Endodermal cell (in vitro differentiated cells): ENCODE measurements around the gene COQ5. TPM values are rescaled to one million over a fixed set of nuclear protein-coding genes. Genes with fewer than 3 reads are reported as not detected.

Experiments
- DNase-seq: peaks from one replicate; pipeline ENCODE4 v3.0.0-alpha.2; 2017
- H3K27ac ChIP-seq: 2 replicates; pipeline ENCODE4 v1.5.1; 2013; ENCODE audit warnings: mild to moderate bottlenecking, low read depth, low read length, moderate library complexity
- H3K27me3 ChIP-seq: 2 replicates; pipeline ENCODE4 v1.6.1; 2013; ENCODE audit warnings: mild to moderate bottlenecking, low read length, moderate library complexity; ENCODE audit not compliant: insufficient read depth, control insufficient read depth, poor library complexity, severe bottlenecking
- H3K36me3 ChIP-seq: 2 replicates; pipeline ENCODE4 v1.7.0; 2013; ENCODE audit warnings: mild to moderate bottlenecking, low read length, moderate library complexity; ENCODE audit not compliant: control insufficient read depth, insufficient read depth
- H3K4me1 ChIP-seq: one replicate; pipeline ENCODE4 v1.7.0; 2013; ENCODE audit warnings: low read length; ENCODE audit not compliant: control insufficient read depth, insufficient read depth
- H3K4me3 ChIP-seq: 2 replicates; pipeline ENCODE4 v1.5.1; 2013; ENCODE audit warnings: mild to moderate bottlenecking, low read length, moderate library complexity
- H3K9ac ChIP-seq: 2 replicates; pipeline ENCODE4 v1.6.1; 2013; ENCODE audit warnings: mild to moderate bottlenecking, low read length, moderate library complexity; ENCODE audit not compliant: poor library complexity, severe bottlenecking; ENCODE audit errors: extremely low read depth
- H3K9me3 ChIP-seq: 2 replicates; pipeline ENCODE4 v1.6.1; 2013; ENCODE audit warnings: mild to moderate bottlenecking, low read length, moderate library complexity; ENCODE audit not compliant: control insufficient read depth
- H3K27ac Mint-ChIP-seq: 2 replicates; pipeline ENCODE4 v1.8.0; 2020; ENCODE audit warnings: mixed read lengths
- H3K27me3 Mint-ChIP-seq: 2 replicates; pipeline ENCODE4 v1.8.0; 2021; ENCODE audit warnings: mild to moderate bottlenecking, mixed read lengths; ENCODE audit not compliant: insufficient read depth
- H3K36me3 Mint-ChIP-seq: 2 replicates; pipeline ENCODE4 v1.8.0; 2020; ENCODE audit warnings: low read depth, mixed read lengths
- H3K4me1 Mint-ChIP-seq: 2 replicates; pipeline ENCODE4 v1.8.0; 2020; ENCODE audit warnings: mixed read lengths
- H3K4me3 Mint-ChIP-seq: 2 replicates; pipeline ENCODE4 v1.8.0; 2020; ENCODE audit warnings: mild to moderate bottlenecking, moderate library complexity, mixed read lengths
- H3K9me3 Mint-ChIP-seq: 2 replicates; pipeline ENCODE4 v1.8.0; 2020; ENCODE audit warnings: mild to moderate bottlenecking, mixed read lengths
- CTCF ChIP-seq: fragments of 200-600 bp; sonication (generic); conservative IDR thresholded peaks from 2 replicates; pipeline ENCODE4 v1.5.0; 2021; ENCODE audit warnings: antibody characterized with exemption, mild to moderate bottlenecking
- WGBS, 2 experiments: methylation state at CpG; one replicate each; pipeline versions ENCODE4 v1.1.5 to v1.1.7; 2013; ENCODE audit warnings: missing lambda C conversion rate in 2 of 2, mixed read lengths in 1 of 2; ENCODE audit not compliant: insufficient coverage in 1 of 2, insufficient read length in 1 of 2; 5-methylcytosine and 5-hydroxymethylcytosine counted together
- total RNA-seq, 2 donors: library from RNA; stranded (reverse); fragmentation: NEBNext Ultra II Directional in 1 of 2; extraction: Animal tissue kit (Norgen Biotek cat#: 25700) in 1 of 2; gene quantifications; 2 replicates in 1 of 2; 3 replicates in 1 of 2; pipeline ENCODE4 v1.2.1, GENCODE V29; 2021

Gene COQ5
- total RNA-seq, 2 donors from 2014 or later = 35.5 to 55.1 TPM

- no peaks in the 10 kb centered on the region for H3K4me1 ChIP-seq
- H3K27me3 Mint-ChIP-seq = no peaks in the 10 kb centered on the region
- H3K4me3 Mint-ChIP-seq = no peak overlapping the region
- peaks cover 10% of the 10 kb centered on the region for H3K4me1 Mint-ChIP-seq
- H3K27ac ChIP-seq = no peak overlapping the region
- no peak overlapping the region for H3K4me3 ChIP-seq
- no peak for TF ChIP-seq CTCF
- H3K36me3 Mint-ChIP-seq = no peaks in the 10 kb centered on the region
- no peaks in the 10 kb centered on the region for H3K36me3 ChIP-seq
- H3K27ac Mint-ChIP-seq = no peak overlapping the region
- H3K9ac ChIP-seq = no peak overlapping the region
- H3K9me3 ChIP-seq = no peaks in the 10 kb centered on the region
- peak; percentile 74 for DNase-seq
- H3K27me3 ChIP-seq = no peaks in the 10 kb centered on the region
- no peaks in the 10 kb centered on the region for H3K9me3 Mint-ChIP-seq
- WGBS, 2 experiments = 68% methylated on average over 2 of the region's 2 CpGs; no CpG with 5 or more reads in 1 of the 2 experiments
These were observed 54.4 kb downstream of the COQ5 start for GRCh38 chr12:120474616-120474960.

GRCh38 chr12:120473807-120474615 is 54.9 kb downstream of the COQ5 start:
- no peak overlapping the region for H3K4me3 ChIP-seq
- H3K9ac ChIP-seq = no peak overlapping the region
- DNase-seq = no peak
- no peaks in the 10 kb centered on the region for H3K36me3 ChIP-seq
- H3K9me3 Mint-ChIP-seq = no peaks in the 10 kb centered on the region
- no peak overlapping the region for H3K27ac Mint-ChIP-seq
- no peak for TF ChIP-seq CTCF
- H3K36me3 Mint-ChIP-seq = no peaks in the 10 kb centered on the region
- H3K9me3 ChIP-seq = no peaks in the 10 kb centered on the region
- peaks cover 10% of the 10 kb centered on the region for H3K4me1 Mint-ChIP-seq
- H3K27me3 Mint-ChIP-seq = no peaks in the 10 kb centered on the region
- no peak overlapping the region for H3K27ac ChIP-seq
- H3K4me3 Mint-ChIP-seq = no peak overlapping the region
- WGBS, 2 experiments = 84 to 97% methylated on average over 4 to 6 of the region's 6 CpGs
- no peaks in the 10 kb centered on the region for H3K4me1 ChIP-seq
- H3K27me3 ChIP-seq = no peaks in the 10 kb centered on the region

- H3K4me1 Mint-ChIP-seq = peaks cover 17% of the 10 kb centered on the region
- no peak overlapping the region for H3K4me3 Mint-ChIP-seq
- H3K27ac ChIP-seq = no peak overlapping the region
- no peaks in the 10 kb centered on the region for H3K9me3 ChIP-seq
- no peak overlapping the region for H3K4me3 ChIP-seq
- no peaks in the 10 kb centered on the region for H3K27me3 ChIP-seq
- no peak overlapping the region for H3K9ac ChIP-seq
- no peaks in the 10 kb centered on the region for H3K27me3 Mint-ChIP-seq
- no peak for DNase-seq
- no peaks in the 10 kb centered on the region for H3K9me3 Mint-ChIP-seq
- peaks cover 3% of the 10 kb centered on the region for H3K36me3 ChIP-seq
- peaks cover 6% of the 10 kb centered on the region for H3K36me3 Mint-ChIP-seq
- H3K4me1 ChIP-seq = no peaks in the 10 kb centered on the region
- no peak overlapping the region for H3K27ac Mint-ChIP-seq
- TF ChIP-seq CTCF = no peak
These were observed 56.4 kb downstream of the COQ5 start for GRCh38 chr12:120472521-120472920.
